ENCODE data around the gene USP54. TPM values are rescaled to one million over a fixed set of nuclear protein-coding genes. Genes with fewer than 3 reads are reported as not detected.

USP54 gene
- total RNA-seq, 4 donors from 2014 or later, result 17.8 to 37.4 (median 32.7) TPM

DNA sequence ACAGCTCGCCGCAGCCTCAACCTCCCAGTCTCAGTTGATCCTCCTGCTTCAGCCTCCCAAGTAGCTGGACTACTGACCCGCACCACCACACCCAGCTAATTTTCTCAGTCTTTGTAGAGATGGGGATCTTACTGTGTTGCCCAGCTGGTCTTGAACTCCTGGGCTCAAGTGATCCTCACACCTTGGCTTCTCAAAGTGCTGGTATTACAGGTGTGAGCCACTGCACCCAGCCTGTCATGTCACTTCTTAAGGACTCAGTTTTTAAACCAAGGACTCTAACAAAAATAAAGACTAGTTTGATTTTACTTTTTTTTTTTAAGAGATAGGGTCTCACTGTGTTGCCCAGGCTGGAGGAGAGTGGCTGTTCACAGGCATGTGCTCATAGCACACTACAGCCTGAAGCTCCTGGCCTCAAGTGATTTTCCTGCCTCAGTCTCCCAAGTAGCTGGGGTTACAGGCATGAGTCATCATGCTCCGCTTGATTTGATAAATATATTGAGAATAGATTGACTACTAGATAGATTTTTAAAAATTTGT, 78.9 kb downstream of the USP54 start:
- intact Hi-C loops (cut with DNase I), result no loop called here

DNA sequence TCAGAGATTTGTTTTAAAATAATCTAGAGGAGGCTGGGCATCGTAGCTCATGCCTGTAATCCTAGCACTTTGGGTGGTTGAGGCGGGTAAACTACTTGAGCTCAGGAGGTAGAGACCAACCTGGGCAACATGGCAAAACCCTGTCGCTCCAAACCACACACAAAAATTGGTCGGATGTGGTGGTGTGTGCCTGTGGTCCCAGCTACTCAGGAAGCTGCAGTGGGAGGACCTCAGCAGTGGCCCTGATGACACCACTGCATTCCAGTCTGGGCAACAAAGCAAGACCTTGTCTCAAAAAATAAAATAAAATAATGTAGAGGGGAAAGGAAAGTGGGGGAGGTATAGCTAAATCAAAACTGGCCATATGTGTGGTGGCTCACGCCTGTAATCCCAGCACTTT, 81.4 kb downstream of the USP54 start:
- no peak for DNase-seq
- Histone ChIP-seq H3K4me1 (no peaks in the 10 kb centered on the region), H3K27ac (no peak overlapping the region), H3K36me3 (peaks cover 0 to 55% (median 0%) of the 10 kb centered on the region in 3 donors), H3K27me3 (no peaks in the 10 kb centered on the region), H3K9me3 (no peaks in the 10 kb centered on the region), H3K4me3 (no peak overlapping the region)
- WGBS, 2 donors, result 87 to 91% methylated on average over 5 of the region's 5 CpGs
- intact Hi-C loops (cut with DNase I), result no loop called here
- TF ChIP-seq, protein P1, sequence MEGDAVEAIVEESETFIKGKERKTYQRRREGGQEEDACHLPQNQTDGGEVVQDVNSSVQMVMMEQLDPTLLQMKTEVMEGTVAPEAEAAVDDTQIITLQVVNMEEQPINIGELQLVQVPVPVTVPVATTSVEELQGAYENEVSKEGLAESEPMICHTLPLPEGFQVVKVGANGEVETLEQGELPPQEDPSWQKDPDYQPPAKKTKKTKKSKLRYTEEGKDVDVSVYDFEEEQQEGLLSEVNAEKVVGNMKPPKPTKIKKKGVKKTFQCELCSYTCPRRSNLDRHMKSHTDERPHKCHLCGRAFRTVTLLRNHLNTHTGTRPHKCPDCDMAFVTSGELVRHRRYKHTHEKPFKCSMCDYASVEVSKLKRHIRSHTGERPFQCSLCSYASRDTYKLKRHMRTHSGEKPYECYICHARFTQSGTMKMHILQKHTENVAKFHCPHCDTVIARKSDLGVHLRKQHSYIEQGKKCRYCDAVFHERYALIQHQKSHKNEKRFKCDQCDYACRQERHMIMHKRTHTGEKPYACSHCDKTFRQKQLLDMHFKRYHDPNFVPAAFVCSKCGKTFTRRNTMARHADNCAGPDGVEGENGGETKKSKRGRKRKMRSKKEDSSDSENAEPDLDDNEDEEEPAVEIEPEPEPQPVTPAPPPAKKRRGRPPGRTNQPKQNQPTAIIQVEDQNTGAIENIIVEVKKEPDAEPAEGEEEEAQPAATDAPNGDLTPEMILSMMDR (IDR thresholded peaks at IDR 0.05), result no peak
- no peak for TF ChIP-seq POLR2A (IDR thresholded peaks at IDR 0.05)

More for the DNA sequence above, 78.9 kb downstream of the USP54 start:
- no peak for DNase-seq
- no peak overlapping the region for H3K27ac ChIP-seq
- no peak for TF ChIP-seq POLR2A (IDR thresholded peaks at IDR 0.05)
- TF ChIP-seq, protein P1 (IDR thresholded peaks at IDR 0.05), result no peak
- H3K4me1 ChIP-seq, result no peaks in the 10 kb centered on the region
- H3K27me3 ChIP-seq, result no peaks in the 10 kb centered on the region
- no peaks in the 10 kb centered on the region for H3K9me3 ChIP-seq
- 94% methylated on average over 4 of the region's 4 CpGs for WGBS, 2 donors
- no peak overlapping the region for H3K4me3 ChIP-seq
- H3K36me3 ChIP-seq, result peaks cover 0 to 69% (median 8%) of the 10 kb centered on the region in 3 donors

DNA sequence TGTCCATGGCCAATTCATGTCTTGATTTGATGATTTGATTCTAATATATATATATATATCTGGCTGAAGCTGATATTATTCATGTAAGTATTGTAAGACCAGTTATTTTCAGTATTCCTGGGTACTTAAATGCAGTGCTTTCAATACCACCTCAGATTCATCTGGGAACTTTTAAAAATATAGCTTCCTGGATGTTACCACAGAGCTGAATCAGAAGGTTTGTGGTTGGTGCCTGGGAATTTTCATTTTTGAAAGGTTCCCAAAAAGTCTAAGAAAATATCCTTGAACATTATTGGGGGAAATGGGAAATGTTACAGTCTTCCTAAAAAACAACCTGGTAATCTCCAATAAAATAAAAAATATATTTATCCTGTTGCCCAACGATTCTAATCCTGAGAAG, 84.7 kb downstream of the USP54 start:
- Histone ChIP-seq H3K27me3 (no peaks in the 10 kb centered on the region), H3K4me3 (no peak overlapping the region), H3K9me3 (no peaks in the 10 kb centered on the region), H3K36me3 (peaks cover 0 to 51% (median 0%) of the 10 kb centered on the region in 3 donors), H3K4me1 (no peaks in the 10 kb centered on the region), H3K27ac (no peak overlapping the region)
- intact Hi-C loops (cut with DNase I), result no loop called here
- DNase-seq, result no peak
- TF ChIP-seq, protein P1 (IDR thresholded peaks at IDR 0.05), result no peak
- no peak for TF ChIP-seq POLR2A (IDR thresholded peaks at IDR 0.05)
- 65 to 91% methylated on average over 1 of the region's 1 CpG for WGBS, 2 donors

DNA sequence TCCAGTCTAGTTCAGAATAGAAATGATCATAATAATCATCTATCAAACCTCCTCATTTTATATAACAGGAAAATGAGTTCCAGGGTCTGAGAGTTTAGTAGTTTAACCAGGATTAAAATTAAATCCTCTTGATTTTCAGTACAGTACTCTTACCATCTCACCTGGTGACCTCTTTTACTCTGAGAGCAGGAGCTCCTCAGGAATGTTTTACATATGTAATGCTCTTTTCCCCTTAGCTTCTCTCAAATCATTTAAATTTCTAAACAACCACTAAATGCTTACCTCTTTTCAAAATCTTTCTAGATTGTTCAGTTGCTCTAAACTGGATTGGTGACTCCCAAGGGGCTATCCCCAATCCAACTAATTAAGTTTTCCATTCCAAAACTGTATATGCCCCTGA, 85.1 kb downstream of the USP54 start:
- no peaks in the 10 kb centered on the region for H3K4me1 ChIP-seq
- no peak overlapping the region for H3K27ac ChIP-seq
- H3K27me3 ChIP-seq, result no peaks in the 10 kb centered on the region
- H3K9me3 ChIP-seq, result no peaks in the 10 kb centered on the region
- intact Hi-C loops (cut with DNase I), result no loop called here
- no peak overlapping the region for H3K4me3 ChIP-seq
- no peak for TF ChIP-seq POLR2A (IDR thresholded peaks at IDR 0.05)
- TF ChIP-seq, protein P1 (IDR thresholded peaks at IDR 0.05), result no peak
- H3K36me3 ChIP-seq, result peaks cover 0 to 55% (median 0%) of the 10 kb centered on the region in 3 donors
- DNase-seq, result no peak

DNA sequence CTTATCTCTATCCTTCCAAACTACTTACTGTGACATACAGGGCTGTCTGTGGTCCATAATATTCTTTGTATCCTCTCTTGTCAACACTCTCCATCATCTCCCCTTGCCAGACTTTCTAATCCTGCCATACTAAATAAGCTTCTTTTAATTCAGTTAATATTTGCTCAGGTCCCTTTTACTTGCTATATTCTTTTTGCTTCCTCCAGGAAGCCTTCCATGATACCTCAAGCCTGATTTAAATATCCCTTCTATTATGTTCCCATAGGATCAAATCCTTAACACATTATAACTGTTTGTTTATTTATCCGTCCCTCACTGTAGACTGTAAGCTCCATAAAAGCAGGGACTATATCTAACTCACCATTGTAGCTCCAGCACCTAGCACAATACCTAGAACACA, 88.1 kb downstream of the USP54 start:
- H3K4me3 ChIP-seq, result no peak overlapping the region
- no peaks in the 10 kb centered on the region for H3K9me3 ChIP-seq
- TF ChIP-seq, protein P1 (IDR thresholded peaks at IDR 0.05), result no peak
- TF ChIP-seq POLR2A (IDR thresholded peaks at IDR 0.05), result no peak
- WGBS, 2 donors, result 93 to 100% methylated on average over 1 of the region's 1 CpG
- peaks cover 0 to 77% (median 3%) of the 10 kb centered on the region in 3 donors for H3K36me3 ChIP-seq
- no peaks in the 10 kb centered on the region for H3K4me1 ChIP-seq
- H3K27me3 ChIP-seq, result no peaks in the 10 kb centered on the region
- no peak overlapping the region for H3K27ac ChIP-seq
- intact Hi-C loops (cut with DNase I), result no loop called here
- no peak for DNase-seq

All from esophagus squamous epithelium (tissue), 5 donors.